ENCODE results near the gene TPK1.
A peak's percentile ranks its signal among the peaks of the same experiment; 100 is the strongest.

The TPK1 gene

GRCh38 chr7:144859739-144860138, 23.9 kb upstream of the TPK1 start:
- H3K9me3 ChIP-seq (ENCODE audit: control insufficient read depth, low read length), result no peaks in the 10 kb centered on the region
- H2AFZ ChIP-seq (ENCODE audit: low read depth, low read length), result no peak overlapping the region
- no peak overlapping the region for H3K4ac ChIP-seq (ENCODE audit: low read depth in 1 of 2, low read length in 2 of 2)
- H3K4me3 ChIP-seq (ENCODE audit: insufficient read depth in 1 of 2, low read depth in 1 of 2, low read length in 2 of 2), result no peak overlapping the region
- H3K27me3 ChIP-seq (ENCODE audit: control insufficient read depth in 1 of 2, insufficient read depth in 1 of 2, low read length in 2 of 2), result no peaks in the 10 kb centered on the region
- no peak overlapping the region for H3K14ac ChIP-seq (ENCODE audit: low read length in 2 of 2)
- H2BK120ac ChIP-seq (ENCODE audit: low read depth, low read length), result no peak overlapping the region
- no peak for DNase-seq
- no peak overlapping the region for H4K8ac ChIP-seq (ENCODE audit: low read length)
- H3K79me1 ChIP-seq (replicated peaks; ENCODE audit: low read length, poor library complexity, severe bottlenecking), result no peaks in the 10 kb centered on the region
- no peak overlapping the region for H4K91ac ChIP-seq (ENCODE audit: low read length)
- no peak overlapping the region for H3K23ac ChIP-seq (ENCODE audit: low read length in 2 of 2)
- no peak overlapping the region for H3K4me2 ChIP-seq (ENCODE audit: low read length, poor library complexity, severe bottlenecking)
- no peaks in the 10 kb centered on the region for H3K4me1 ChIP-seq (ENCODE audit: control insufficient read depth, insufficient read depth, low read depth, low read length)
- H3K18ac ChIP-seq (ENCODE audit: low read depth in 1 of 2, low read length in 2 of 2), result no peak overlapping the region
- no peak overlapping the region for H2BK12ac ChIP-seq (ENCODE audit: low read length in 2 of 2)
- 85% methylated on average over 3 of the region's 3 CpGs for WGBS
- H2BK15ac ChIP-seq (ENCODE audit: low read depth, poor library complexity, severe bottlenecking), result no peak overlapping the region
- H3K36me3 ChIP-seq (ENCODE audit: control insufficient read depth in 1 of 2, insufficient read depth in 2 of 2, low read depth in 1 of 2, low read length in 2 of 2), result no peaks in the 10 kb centered on the region
- H2AK5ac ChIP-seq (ENCODE audit: low read length, severe bottlenecking), result no peak overlapping the region
- no peak overlapping the region for H2BK5ac ChIP-seq (ENCODE audit: low read depth, low read length, poor library complexity, severe bottlenecking)
- H3K9ac ChIP-seq (ENCODE audit: low read length), result no peak overlapping the region
- no peak overlapping the region for H3K27ac ChIP-seq (ENCODE audit: low read length, poor library complexity, severe bottlenecking)

- no peak overlapping the region for H3K4me2 ChIP-seq (ENCODE audit: low read length, poor library complexity, severe bottlenecking)
- no peak overlapping the region for H3K9ac ChIP-seq (ENCODE audit: low read length)
- no peak for DNase-seq
- no peak overlapping the region for H2AK5ac ChIP-seq (ENCODE audit: low read length, severe bottlenecking)
- no peak overlapping the region for H4K8ac ChIP-seq (ENCODE audit: low read length)
- H2BK15ac ChIP-seq (ENCODE audit: low read depth, poor library complexity, severe bottlenecking), result no peak overlapping the region
- no peaks in the 10 kb centered on the region for H3K36me3 ChIP-seq (ENCODE audit: control insufficient read depth in 1 of 2, insufficient read depth in 2 of 2, low read depth in 1 of 2, low read length in 2 of 2)
- H3K4me1 ChIP-seq (ENCODE audit: control insufficient read depth, insufficient read depth, low read depth, low read length), result no peaks in the 10 kb centered on the region
- no peak overlapping the region for H2BK12ac ChIP-seq (ENCODE audit: low read length in 2 of 2)
- no peak overlapping the region for H4K91ac ChIP-seq (ENCODE audit: low read length)
- no peak overlapping the region for H3K18ac ChIP-seq (ENCODE audit: low read depth in 1 of 2, low read length in 2 of 2)
- no peak overlapping the region for H3K4me3 ChIP-seq (ENCODE audit: insufficient read depth in 1 of 2, low read depth in 1 of 2, low read length in 2 of 2)
- no peaks in the 10 kb centered on the region for H3K9me3 ChIP-seq (ENCODE audit: control insufficient read depth, low read length)
- H2BK5ac ChIP-seq (ENCODE audit: low read depth, low read length, poor library complexity, severe bottlenecking), result no peak overlapping the region
- H2AFZ ChIP-seq (ENCODE audit: low read depth, low read length), result no peak overlapping the region
- H2BK120ac ChIP-seq (ENCODE audit: low read depth, low read length), result no peak overlapping the region
- H3K23ac ChIP-seq (ENCODE audit: low read length in 2 of 2), result no peak overlapping the region
- WGBS, result 100% methylated on average over 1 of the region's 1 CpG
- H3K14ac ChIP-seq (ENCODE audit: low read length in 2 of 2), result no peak overlapping the region
- H3K4ac ChIP-seq (ENCODE audit: low read depth in 1 of 2, low read length in 2 of 2), result no peak overlapping the region
- H3K79me1 ChIP-seq (replicated peaks; ENCODE audit: low read length, poor library complexity, severe bottlenecking), result no peaks in the 10 kb centered on the region
- no peak overlapping the region for H3K27ac ChIP-seq (ENCODE audit: low read length, poor library complexity, severe bottlenecking)
- no peaks in the 10 kb centered on the region for H3K27me3 ChIP-seq (ENCODE audit: control insufficient read depth in 1 of 2, insufficient read depth in 1 of 2, low read length in 2 of 2)
Observed at GRCh38 chr7:144857463-144857862, 21.6 kb upstream of the TPK1 start.

DNA sequence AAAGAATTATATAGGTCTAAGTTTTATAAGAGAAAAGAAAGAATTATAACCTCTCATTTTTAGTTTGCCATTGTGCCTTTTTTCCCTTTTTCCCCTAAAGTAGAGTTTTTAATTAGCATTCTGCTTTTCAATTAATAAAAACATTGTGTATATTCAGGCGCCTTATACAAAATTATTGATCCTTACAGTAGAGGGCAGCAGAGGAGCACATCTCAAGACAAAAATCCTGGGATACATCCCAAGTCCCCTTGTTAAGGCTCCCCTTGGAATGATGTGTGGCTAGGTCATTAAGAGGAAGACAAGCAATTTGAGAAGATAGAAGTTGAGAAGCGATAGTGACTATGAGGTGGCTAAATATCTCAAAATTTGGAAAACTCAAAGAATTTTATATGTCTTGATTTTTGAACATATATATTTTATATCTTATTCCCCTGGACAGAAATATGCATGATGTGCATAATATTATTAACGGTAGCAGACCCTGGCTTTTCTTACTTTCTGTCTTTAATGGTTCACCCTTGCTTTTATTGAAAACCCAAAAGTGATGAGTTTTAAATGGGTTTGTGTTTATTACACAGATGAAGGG, 19.1 kb upstream of the TPK1 start:
- Histone ChIP-seq H4K8ac (ENCODE audit: low read length) (no peak overlapping the region), H3K18ac (ENCODE audit: low read depth in 1 of 2, low read length in 2 of 2) (no peak overlapping the region), H3K9ac (ENCODE audit: low read length) (no peak overlapping the region), H2BK120ac (ENCODE audit: low read depth, low read length) (no peak overlapping the region), H3K4me3 (ENCODE audit: insufficient read depth in 1 of 2, low read depth in 1 of 2, low read length in 2 of 2) (no peak overlapping the region), H3K36me3 (ENCODE audit: control insufficient read depth in 1 of 2, insufficient read depth in 2 of 2, low read depth in 1 of 2, low read length in 2 of 2) (no peaks in the 10 kb centered on the region), H2AK5ac (ENCODE audit: low read length, severe bottlenecking) (no peak overlapping the region), H4K91ac (ENCODE audit: low read length) (no peak overlapping the region), H3K27me3 (ENCODE audit: control insufficient read depth in 1 of 2, insufficient read depth in 1 of 2, low read length in 2 of 2) (no peaks in the 10 kb centered on the region), H2BK12ac (ENCODE audit: low read length in 2 of 2) (no peak overlapping the region), H3K14ac (ENCODE audit: low read length in 2 of 2) (no peak overlapping the region), H3K4ac (ENCODE audit: low read depth in 1 of 2, low read length in 2 of 2) (no peak overlapping the region), H3K27ac (ENCODE audit: low read length, poor library complexity, severe bottlenecking) (no peak overlapping the region), H2AFZ (ENCODE audit: low read depth, low read length) (no peak overlapping the region), H2BK15ac (ENCODE audit: low read depth, poor library complexity, severe bottlenecking) (no peak overlapping the region), H3K79me1 (replicated peaks; ENCODE audit: low read length, poor library complexity, severe bottlenecking) (no peaks in the 10 kb centered on the region), H3K4me1 (ENCODE audit: control insufficient read depth, insufficient read depth, low read depth, low read length) (no peaks in the 10 kb centered on the region), H3K23ac (ENCODE audit: low read length in 2 of 2) (no peak overlapping the region), H3K4me2 (ENCODE audit: low read length, poor library complexity, severe bottlenecking) (no peak overlapping the region), H2BK5ac (ENCODE audit: low read depth, low read length, poor library complexity, severe bottlenecking) (no peak overlapping the region), H3K9me3 (ENCODE audit: control insufficient read depth, low read length) (no peaks in the 10 kb centered on the region)
- DNase-seq, result peak; percentile 24
- 100% methylated on average over 1 of the region's 3 CpGs for WGBS

DNA sequence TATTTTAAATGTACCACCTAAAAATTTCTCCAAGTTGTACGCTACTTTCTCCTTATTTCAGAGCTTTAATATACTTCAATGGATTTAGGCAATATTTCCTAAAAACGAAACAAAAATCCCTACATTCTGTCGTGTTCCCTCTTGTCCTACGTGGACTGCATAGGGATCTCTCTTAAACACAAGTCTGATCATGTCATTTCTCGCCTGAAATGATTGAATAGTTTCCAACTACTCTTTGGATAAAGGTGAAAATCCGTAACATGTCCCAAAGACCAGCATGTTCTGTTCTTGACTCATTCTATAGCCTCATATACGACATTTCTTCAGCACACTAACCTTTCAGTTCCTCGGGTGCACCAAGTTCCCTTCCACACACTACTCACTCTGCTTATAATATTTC, 17.7 kb upstream of the TPK1 start:
- Histone ChIP-seq H3K27me3 (ENCODE audit: control insufficient read depth in 1 of 2, insufficient read depth in 1 of 2, low read length in 2 of 2) (no peaks in the 10 kb centered on the region), H3K79me1 (replicated peaks; ENCODE audit: low read length, poor library complexity, severe bottlenecking) (no peaks in the 10 kb centered on the region), H3K27ac (ENCODE audit: low read length, poor library complexity, severe bottlenecking) (no peak overlapping the region), H4K8ac (ENCODE audit: low read length) (no peak overlapping the region), H3K36me3 (ENCODE audit: control insufficient read depth in 1 of 2, insufficient read depth in 2 of 2, low read depth in 1 of 2, low read length in 2 of 2) (no peaks in the 10 kb centered on the region), H4K91ac (ENCODE audit: low read length) (no peak overlapping the region), H3K23ac (ENCODE audit: low read length in 2 of 2) (no peak overlapping the region), H2BK5ac (ENCODE audit: low read depth, low read length, poor library complexity, severe bottlenecking) (no peak overlapping the region), H3K4ac (ENCODE audit: low read depth in 1 of 2, low read length in 2 of 2) (no peak overlapping the region), H3K9me3 (ENCODE audit: control insufficient read depth, low read length) (no peaks in the 10 kb centered on the region), H3K4me3 (ENCODE audit: insufficient read depth in 1 of 2, low read depth in 1 of 2, low read length in 2 of 2) (no peak overlapping the region), H3K18ac (ENCODE audit: low read depth in 1 of 2, low read length in 2 of 2) (no peak overlapping the region), H3K14ac (ENCODE audit: low read length in 2 of 2) (no peak overlapping the region), H3K4me1 (ENCODE audit: control insufficient read depth, insufficient read depth, low read depth, low read length) (no peaks in the 10 kb centered on the region), H2BK15ac (ENCODE audit: low read depth, poor library complexity, severe bottlenecking) (no peak overlapping the region), H3K4me2 (ENCODE audit: low read length, poor library complexity, severe bottlenecking) (no peak overlapping the region), H3K9ac (ENCODE audit: low read length) (no peak overlapping the region), H2BK12ac (ENCODE audit: low read length in 2 of 2) (no peak overlapping the region), H2AK5ac (ENCODE audit: low read length, severe bottlenecking) (no peak overlapping the region), H2AFZ (ENCODE audit: low read depth, low read length) (no peak overlapping the region), H2BK120ac (ENCODE audit: low read depth, low read length) (no peak overlapping the region)
- 81% methylated on average over 8 of the region's 8 CpGs for WGBS
- no peak for DNase-seq

Data from mesenchymal stem cell (in vitro differentiated cells and primary cell).